GM18505 (cell line): ENCODE data around the gene NFIB.

Experiments used
- ATAC-seq: cut with Tn5 transposase; IDR thresholded peaks from one replicate; pipeline ENCODE4 v1.9.1; 2021; ENCODE audit not compliant: unreplicated experiment
- POLR2A ChIP-seq: IDR thresholded peaks from 4 replicates; pipeline ENCODE4 v1.6.1; 2011; ENCODE audit warnings: borderline replicate concordance; ENCODE audit not compliant: insufficient read depth, insufficient read length; ENCODE audit errors: extremely low read depth

The NFIB gene

DNA sequence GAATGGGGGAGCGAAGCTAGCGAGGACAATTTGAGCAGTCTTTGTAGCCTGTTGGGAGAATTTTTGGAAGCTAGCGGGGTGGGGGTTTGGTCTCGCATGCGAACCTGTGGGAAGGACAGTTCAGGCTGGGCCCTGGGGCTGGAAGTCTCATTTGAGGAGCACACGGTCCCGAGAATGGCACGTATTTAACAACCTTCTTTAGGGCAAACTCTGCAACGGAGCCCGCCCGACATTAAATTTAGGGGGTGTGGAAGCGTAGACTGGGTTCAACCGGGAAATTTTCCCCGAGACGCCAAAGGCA is 35.2 kb upstream of the NFIB start:
- no peak for ATAC-seq
- TF ChIP-seq POLR2A, result no peak

DNA sequence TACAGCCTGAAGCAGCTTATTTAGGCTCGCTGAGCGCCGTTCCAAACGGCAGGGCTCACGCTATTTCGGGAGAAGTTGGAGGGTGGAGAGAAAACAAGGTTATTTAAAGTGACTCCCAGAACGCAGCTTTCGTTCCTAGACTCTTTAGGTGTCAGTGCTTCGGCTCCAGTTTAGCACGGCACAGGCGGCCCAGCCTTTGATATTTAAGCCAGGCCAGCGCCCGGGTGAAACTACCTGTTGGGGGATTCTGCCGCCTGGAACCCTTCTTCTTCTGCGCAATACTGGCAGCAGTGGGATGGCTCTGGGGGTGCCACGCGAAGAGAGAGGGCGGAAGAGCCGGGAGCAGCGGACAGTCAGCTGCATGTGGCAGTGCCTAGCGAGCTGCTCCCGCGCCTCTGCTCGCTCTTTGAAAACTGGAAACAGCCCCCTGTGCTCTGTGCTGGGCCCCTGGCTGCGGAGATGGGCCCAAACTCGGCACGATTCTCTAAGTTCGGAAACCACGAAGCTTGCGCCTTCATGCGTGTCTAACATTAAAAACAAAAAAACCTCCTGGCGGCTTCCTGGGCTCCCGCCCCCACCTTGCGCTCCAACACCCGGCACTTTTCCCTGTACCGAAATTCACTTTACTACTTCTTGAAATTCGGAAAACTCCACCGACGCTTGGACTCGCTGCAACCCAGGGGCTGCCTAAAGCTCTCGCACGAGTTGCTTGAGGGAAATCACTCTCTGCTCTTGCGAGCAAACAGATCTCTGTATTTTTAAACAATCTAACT is 34.6 kb upstream of the NFIB start:
- TF ChIP-seq POLR2A, result no peak
- ATAC-seq, result no peak

DNA sequence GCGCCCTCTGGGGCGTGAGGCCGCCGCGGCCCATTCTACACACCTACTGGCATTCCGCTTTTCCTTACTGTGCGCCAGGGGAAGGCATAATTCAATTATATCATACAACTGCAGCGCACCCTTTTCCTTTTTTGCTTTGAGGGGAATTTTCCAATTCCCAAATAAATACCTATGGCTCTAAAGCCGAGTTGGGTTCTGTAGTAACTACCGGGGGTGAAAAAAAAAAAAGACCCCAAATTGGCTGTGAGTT is 34.1 kb upstream of the NFIB start:
- no peak for ATAC-seq
- TF ChIP-seq POLR2A, result no peak

DNA sequence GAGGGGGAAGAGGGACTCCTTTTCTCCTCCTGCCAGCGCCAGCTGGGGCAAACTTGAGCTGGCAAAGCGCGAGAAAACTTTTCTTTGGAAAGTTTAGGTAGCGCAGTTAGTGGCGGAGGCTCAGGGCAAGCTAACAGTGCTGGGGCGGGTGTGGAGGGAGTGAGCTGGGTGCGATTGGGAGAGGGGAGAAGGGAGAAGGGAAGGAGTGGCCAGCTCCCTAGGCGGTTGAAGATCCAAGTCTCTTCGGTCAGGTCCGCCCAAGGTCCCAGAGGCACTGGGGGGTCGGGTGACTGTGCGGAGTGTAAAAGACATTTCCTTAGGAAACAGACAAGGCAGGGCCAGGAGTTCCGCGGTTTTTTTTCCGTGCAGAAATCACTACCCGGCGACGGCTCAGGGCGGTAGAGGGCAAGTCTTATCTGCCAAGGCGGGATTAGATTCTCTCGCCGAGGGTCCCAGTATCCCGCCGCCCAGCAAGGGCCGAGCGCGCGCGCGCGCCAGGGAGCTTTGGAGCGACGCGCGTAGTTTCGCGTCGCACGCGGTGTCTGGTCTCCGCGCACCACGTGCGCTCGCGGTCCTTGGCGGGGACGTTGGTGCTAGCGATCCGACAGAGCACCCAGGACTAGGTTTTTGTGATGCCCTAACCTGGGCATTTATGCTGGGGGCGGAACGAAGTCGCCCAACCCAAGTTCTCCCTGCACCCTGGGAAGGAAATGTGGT is 33.6 kb upstream of the NFIB start:
- TF ChIP-seq POLR2A, result no peak
- ATAC-seq, result no peak

GRCh38 chr9:14346811-14347405 is 33.0 kb upstream of the NFIB start:
- no peak for TF ChIP-seq POLR2A
- no peak for ATAC-seq

- ATAC-seq, result no peak
- TF ChIP-seq POLR2A, result no peak
Measured at GRCh38 chr9:14346231-14346791, 32.4 kb upstream of the NFIB start.

DNA sequence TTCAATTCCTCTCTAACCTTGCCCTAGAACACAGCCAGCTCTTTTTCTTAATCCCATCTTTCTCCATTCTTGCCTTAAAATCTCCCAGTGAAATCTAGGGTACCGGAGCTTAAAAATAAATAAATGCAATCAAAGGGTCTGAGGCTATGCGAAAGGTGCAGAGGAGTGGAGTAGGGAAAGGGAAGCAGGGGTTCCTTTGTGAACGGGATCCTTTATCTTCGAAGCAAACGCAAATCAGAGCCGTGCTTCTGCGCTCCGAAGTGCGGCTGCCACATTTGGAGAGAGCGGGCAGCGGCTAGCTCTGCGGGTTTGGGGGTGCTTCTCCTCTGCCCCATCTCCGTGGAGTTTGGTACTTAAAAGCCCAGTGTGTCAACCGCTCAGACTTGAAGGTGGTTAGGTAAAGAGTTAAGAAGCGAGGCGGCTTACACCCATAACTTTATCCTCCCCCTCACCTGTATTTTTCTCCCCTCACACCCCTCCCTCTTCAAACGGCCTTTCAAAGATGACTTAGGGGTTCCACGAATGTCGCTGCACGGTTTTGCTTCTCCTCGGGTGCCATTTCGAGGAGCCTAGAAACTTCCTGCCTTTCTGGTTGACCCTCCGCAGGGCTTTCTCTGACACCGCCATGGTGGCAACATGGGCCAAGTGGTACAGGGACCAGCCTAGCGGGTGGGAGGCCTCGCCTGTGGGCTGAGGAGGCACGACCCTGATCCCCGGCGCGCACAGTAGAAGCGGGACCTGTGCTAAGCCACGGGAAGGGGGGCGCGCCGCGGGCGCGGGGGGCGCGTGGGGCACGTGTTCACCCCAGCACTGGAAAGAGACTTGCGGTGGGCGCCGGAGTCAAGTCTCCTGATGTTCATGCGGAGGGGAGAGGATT is 31.7 kb upstream of the NFIB start:
- no peak for TF ChIP-seq POLR2A
- no peak for ATAC-seq

DNA sequence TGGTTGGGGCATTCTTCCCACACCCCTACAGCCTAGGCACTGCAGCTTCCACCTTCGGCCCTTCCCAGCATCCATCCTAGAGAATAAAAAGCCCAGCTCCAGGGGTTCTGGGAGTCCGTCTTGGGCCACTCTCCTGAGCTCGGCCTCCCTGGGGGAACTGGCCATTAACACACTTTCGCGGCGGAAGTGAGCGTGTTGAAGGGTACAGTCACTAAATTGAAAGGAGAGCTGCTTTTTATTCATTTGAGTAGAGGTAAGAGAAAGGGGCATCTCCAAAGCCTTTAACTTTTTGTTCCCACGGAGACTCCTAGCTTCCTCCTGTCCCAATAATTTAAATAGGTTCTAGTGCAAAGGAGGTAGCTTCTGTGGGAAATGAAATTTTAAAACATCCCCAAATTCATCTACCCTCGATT is 31.0 kb upstream of the NFIB start:
- no peak for TF ChIP-seq POLR2A
- ATAC-seq, result no peak

DNA sequence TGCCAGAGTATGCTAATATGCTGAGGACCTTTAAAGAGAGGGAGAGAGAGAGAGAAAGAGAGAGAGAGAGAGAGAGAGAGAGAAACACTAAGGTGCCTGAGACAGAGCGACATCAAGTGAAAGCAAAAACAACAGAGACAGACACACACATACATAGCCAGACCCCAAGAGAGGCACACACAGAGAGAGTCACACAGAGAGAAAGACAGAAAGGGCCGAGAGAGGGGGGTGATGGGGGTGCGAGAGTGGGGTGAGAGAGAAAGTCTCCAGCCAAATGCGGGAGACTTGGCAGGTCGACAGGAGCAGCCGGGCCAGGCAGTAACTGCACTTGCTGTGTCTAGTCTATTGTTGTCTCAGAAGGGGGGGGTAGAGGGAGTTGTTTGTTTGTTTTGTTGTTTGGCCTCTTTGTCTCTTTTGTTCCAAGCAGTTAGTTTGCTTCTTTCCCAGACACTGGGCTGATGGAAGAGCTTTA is 30.1 kb upstream of the NFIB start:
- no peak for TF ChIP-seq POLR2A
- ATAC-seq, result no peak

GRCh38 chr9:14343261-14344031 is 29.5 kb upstream of the NFIB start:
- ATAC-seq, result no peak
- no peak for TF ChIP-seq POLR2A

DNA sequence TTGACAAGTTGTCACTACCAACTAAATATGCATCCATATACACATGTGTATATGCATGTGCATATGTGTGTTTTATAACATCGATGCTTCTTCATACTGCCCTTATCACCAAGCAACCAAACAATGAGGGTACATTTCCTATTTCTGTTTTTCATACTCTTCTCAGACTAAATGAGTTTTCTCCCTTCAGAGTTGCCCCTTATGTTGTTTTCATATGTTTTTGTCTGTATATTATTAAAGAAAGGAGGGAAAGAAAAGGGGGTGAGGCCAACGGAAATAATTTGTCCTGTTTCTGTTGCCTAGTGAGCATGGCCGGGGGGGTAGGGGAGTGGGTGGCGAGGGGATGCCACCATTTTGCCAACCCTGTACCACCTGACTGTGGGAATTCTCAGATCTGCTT is 28.8 kb upstream of the NFIB start:
- TF ChIP-seq POLR2A, result no peak
- no peak for ATAC-seq

- no peak for TF ChIP-seq POLR2A
- no peak for ATAC-seq
Measured at GRCh38 chr9:14341437-14342122, 27.6 kb upstream of the NFIB start.

- TF ChIP-seq POLR2A, result no peak
- no peak for ATAC-seq
Measured at GRCh38 chr9:14340994-14341393, 27.1 kb upstream of the NFIB start.
